Measurements from ENCODE around the gene ECM1.

GRCh38 chr1:150476754-150477153 is 31.2 kb upstream of the ECM1 start:
- TF ChIP-seq CTCF (IDR thresholded peaks at IDR 0.05), result no peak
- no peak for TF ChIP-seq EP300 (IDR thresholded peaks at IDR 0.05)
- no peak for TF ChIP-seq POLR2A (IDR thresholded peaks at IDR 0.05; ENCODE audit: low read depth)
- no peak for TF ChIP-seq POLR2AphosphoS5 (IDR thresholded peaks at IDR 0.05)
